Caco-2 (cell line): ENCODE results near the gene REM2. TPM values are rescaled to one million over a fixed set of nuclear protein-coding genes. Genes with fewer than 3 reads are reported as not detected.

Experiments
- BruUV-seq: library from RNA; stranded (reverse); fragments of 400-500 nt; replicated peaks from 2 replicates; lab custom pipeline; 2021; lab: Mats Ljungman, UMichigan
- CTCF ChIA-PET: fragments of 300-600 bp; sonication (Branson Sonifier 250); formaldehyde crosslinking; loops from one replicate; lab custom pipeline; 2022; ENCODE audit warnings: antibody characterized with exemption; lab: Charles Lee
- POLR2A ChIA-PET: fragments of 300-600 bp; sonication (Branson Sonifier 250); formaldehyde crosslinking; loops from one replicate; lab custom pipeline; 2022; ENCODE audit warnings: antibody characterized with exemption; lab: Charles Lee
- DNase-seq, 2 experiments: peaks; one replicate each; pipeline versions ENCODE4 v3.0.0 to v3.0.0-alpha.2; 2020 to 2022
- H3K27me3 ChIP-seq: replicated peaks from 2 replicates; pipeline ENCODE4 v1.6.0; 2011; ENCODE audit warnings: low read length; ENCODE audit not compliant: control insufficient read depth, insufficient read depth
- H3K36me3 ChIP-seq: 2 replicates; pipeline ENCODE4 v1.5.1; 2011; ENCODE audit warnings: low read length; ENCODE audit not compliant: control insufficient read depth, insufficient read depth
- H3K4me1 ChIP-seq: fragments of 250-450 bp; sonication (Bioruptor Pico); 2 replicates; pipeline ENCODE4 v1.5.1; 2020; ENCODE audit warnings: mild to moderate bottlenecking
- H3K4me3 ChIP-seq: 2 replicates; pipeline ENCODE4 v1.5.1; 2011; ENCODE audit warnings: low read depth, mild to moderate bottlenecking, control low read depth, low read length
- H3K9me3 ChIP-seq: fragments of 250-450 bp; sonication (Bioruptor Pico); 2 replicates; pipeline ENCODE4 v1.5.1; 2020; ENCODE audit warnings: mild to moderate bottlenecking, moderate library complexity
- H3K27ac Mint-ChIP-seq: one replicate; pipeline ENCODE4 v1.8.0; 2022; ENCODE audit warnings: mixed read lengths; ENCODE audit not compliant: unreplicated experiment
- H3K27me3 Mint-ChIP-seq: one replicate; pipeline ENCODE4 v1.8.0; 2022; ENCODE audit warnings: mixed read lengths; ENCODE audit not compliant: insufficient read depth, unreplicated experiment
- H3K36me3 Mint-ChIP-seq: one replicate; pipeline ENCODE4 v1.8.0; 2022; ENCODE audit warnings: mild to moderate bottlenecking, mixed read lengths; ENCODE audit not compliant: insufficient read depth, unreplicated experiment
- H3K4me1 Mint-ChIP-seq: one replicate; pipeline ENCODE4 v1.8.0; 2022; ENCODE audit warnings: low read depth, mixed read lengths; ENCODE audit not compliant: unreplicated experiment
- H3K4me3 Mint-ChIP-seq: one replicate; pipeline ENCODE4 v1.8.0; 2022; ENCODE audit warnings: mild to moderate bottlenecking, moderate library complexity, mixed read lengths; ENCODE audit not compliant: unreplicated experiment
- H3K9me3 Mint-ChIP-seq: one replicate; pipeline ENCODE4 v1.8.0; 2022; ENCODE audit warnings: mixed read lengths; ENCODE audit not compliant: unreplicated experiment
- CTCF ChIP-seq, 2 experiments: fragments of 200-600 bp in 1 of 2; IDR thresholded peaks; 1 replicate in 1 of 2; 2 replicates in 1 of 2; pipeline versions ENCODE4 v1.5.1 to v1.8.0; 2011 to 2022; ENCODE audit warnings: antibody characterized with exemption in 1 of 2, control low read depth in 1 of 2, inconsistent platforms in 1 of 2, low read depth in 1 of 2, low read length in 1 of 2, mild to moderate bottlenecking in 1 of 2, moderate library complexity in 1 of 2; ENCODE audit not compliant: insufficient read depth in 1 of 2, severe bottlenecking in 1 of 2, unreplicated experiment in 1 of 2
- intact Hi-C: fragments of 100-400 bp; cut with micrococcal nuclease; formaldehyde crosslinking; loops from one replicate; pipeline ENCODE4 v1.10.0; 2022; ENCODE audit not compliant: unreplicated experiment
- total RNA-seq: library from RNA; stranded (reverse); gene quantifications from 2 replicates; pipeline ENCODE4 v1.2.3, GENCODE V29; 2022

Gene REM2
- total RNA-seq, 1 experiment from 2014 or later = 0.41 TPM

- no peak overlapping the region for H3K4me3 Mint-ChIP-seq
- H3K27me3 Mint-ChIP-seq = peaks cover 2% of the 10 kb centered on the region
- TF ChIP-seq CTCF (IDR thresholded peaks at IDR 0.05; ENCODE audit: insufficient read depth in 1 of 2, low read depth in 1 of 2, low read length in 1 of 2, severe bottlenecking in 1 of 2, unreplicated experiment in 1 of 2) = no peak
- H3K27me3 ChIP-seq = no peaks in the 10 kb centered on the region
- H3K36me3 Mint-ChIP-seq = peaks cover 38% of the 10 kb centered on the region
- H3K27ac Mint-ChIP-seq = no peak overlapping the region
- H3K9me3 Mint-ChIP-seq = no peaks in the 10 kb centered on the region
- BruUV-seq = no TSS peak
- intact Hi-C loops = loop anchor here (5.0 kb wide), 2 partner anchors 44 to 94 kb away; partner anchors contain the start of gene LRP10
- peaks cover 8% of the 10 kb centered on the region for H3K4me1 ChIP-seq
- DNase-seq = peak in 1 of 2 experiments; percentile 29
- H3K36me3 ChIP-seq = no peaks in the 10 kb centered on the region
- ChIA-PET CTCF (interaction anchor here (0.5 to 1.1 kb wide), 4 partner anchors 16 to 889 kb away, joined by 3 to 5 read pairs (median 4); no protein-coding TSS in a partner anchor), POLR2A (interaction anchor here (0.6 kb wide), 1 partner anchor 357 kb away, joined by 4 read pairs; no protein-coding TSS in a partner anchor)
- peaks cover 6% of the 10 kb centered on the region for H3K4me1 Mint-ChIP-seq
- no peak overlapping the region for H3K4me3 ChIP-seq
- no peaks in the 10 kb centered on the region for H3K9me3 ChIP-seq
These were observed 33.0 kb downstream of the REM2 start for GRCh38 chr14:22915886-22916521.

- no peaks in the 10 kb centered on the region for H3K27me3 ChIP-seq
- peak within 1 kb of the TSS; percentile 65 for H3K4me3 ChIP-seq
- CTCF ChIA-PET = interaction anchor here (0.8 to 1.7 kb wide), 4 partner anchors 10 to 67 kb away, joined by 3 to 6 read pairs (median 4); partner anchors contain the start of gene PRMT5
- Mint-ChIP-seq H3K4me3 (peak within 1 kb of the TSS; percentile 90), H3K4me1 (peaks cover 6% of the 10 kb centered on the region), H3K27me3 (peaks cover 2% of the 10 kb centered on the region), H3K27ac (peak within 1 kb of the TSS; percentile 100), H3K9me3 (no peaks in the 10 kb centered on the region), H3K36me3 (peaks cover 58% of the 10 kb centered on the region)
- no peak for TF ChIP-seq CTCF (IDR thresholded peaks at IDR 0.05; ENCODE audit: insufficient read depth in 1 of 2, low read depth in 1 of 2, low read length in 1 of 2, severe bottlenecking in 1 of 2, unreplicated experiment in 1 of 2)
- peaks cover 3% of the 10 kb centered on the region; the same call in 1 of the 2 replicates for H3K36me3 ChIP-seq
- POLR2A ChIA-PET = interaction anchor here (0.5 to 1.9 kb wide), 5 partner anchors 38 to 330 kb away, joined by 3 to 9 read pairs (median 4); partner anchors contain the start of gene HAUS4
- no peaks in the 10 kb centered on the region for H3K9me3 ChIP-seq
- intact Hi-C loops = loop anchor here (1.0 to 5.0 kb wide), 4 partner anchors 10 to 97 kb away; partner anchors contain the start of genes LRP10 and PRMT5
- peaks cover 8% of the 10 kb centered on the region for H3K4me1 ChIP-seq
- peak; percentile 98 for DNase-seq
- BruUV-seq = no TSS peak
These were observed 36.0 kb downstream of the REM2 start, which contains the start of gene RBM23 for GRCh38 chr14:22918804-22919600. RBM23 (minus strand) TSS chr14:22919149.

GRCh38 chr14:22919601-22919921 lies 36.5 kb downstream of the REM2 start:
- H3K36me3 Mint-ChIP-seq = peaks cover 63% of the 10 kb centered on the region
- Histone ChIP-seq H3K9me3 (no peaks in the 10 kb centered on the region), H3K4me1 (peaks cover 8% of the 10 kb centered on the region), H3K36me3 (peaks cover 3% of the 10 kb centered on the region; the same call in 1 of the 2 replicates), H3K4me3 (peak overlapping the region; percentile 29), H3K27me3 (no peaks in the 10 kb centered on the region)
- TF ChIP-seq CTCF (IDR thresholded peaks at IDR 0.05; ENCODE audit: insufficient read depth in 1 of 2, low read depth in 1 of 2, low read length in 1 of 2, severe bottlenecking in 1 of 2, unreplicated experiment in 1 of 2) = no peak
- peak overlapping the region; percentile 100 for H3K27ac Mint-ChIP-seq
- peaks cover 6% of the 10 kb centered on the region for H3K4me1 Mint-ChIP-seq
- POLR2A ChIA-PET = interaction anchor here (0.6 to 1.9 kb wide), 5 partner anchors 31 to 331 kb away, joined by 3 to 9 read pairs (median 4); partner anchors contain the start of gene HAUS4
- peak overlapping the region; percentile 90 for H3K4me3 Mint-ChIP-seq
- no peak for DNase-seq
- intact Hi-C loops = loop anchor here (1.0 to 5.0 kb wide), 4 partner anchors 10 to 97 kb away; partner anchors contain the start of genes LRP10 and PRMT5
- TSS peak; percentile 90 for BruUV-seq
- CTCF ChIA-PET = interaction anchor here (1.4 to 1.7 kb wide), 2 partner anchors 10 to 67 kb away, joined by 4 to 5 read pairs; partner anchors contain the start of gene PRMT5
- H3K9me3 Mint-ChIP-seq = no peaks in the 10 kb centered on the region
- H3K27me3 Mint-ChIP-seq = peaks cover 2% of the 10 kb centered on the region
